GM23338 (cell line): ENCODE measurements around the gene CLSTN2. TPM values are rescaled to one million over a fixed set of nuclear protein-coding genes. Genes with fewer than 3 reads are reported as not detected.

Experiments used
- ATAC-seq: fragments of 200-7000 bp; cut with Tn5 transposase; 3 replicates; pipeline ENCODE4 v1.9.1; 2020
- DNase-seq: peaks from one replicate; pipeline ENCODE4 v3.0.0-alpha.2; 2015; ENCODE audit warnings: low spot score
- H2AFZ ChIP-seq: fragments of 200-600 bp; sonication (generic); 2 replicates; pipeline ENCODE4 v1.8.0; 2016; ENCODE audit warnings: antibody characterized with exemption, mild to moderate bottlenecking, moderate library complexity
- H3F3A ChIP-seq: fragments of 200-600 bp; sonication (generic); replicated peaks from 2 replicates; pipeline ENCODE4 v1.8.0; 2017; ENCODE audit warnings: antibody characterized with exemption, mixed run types, low read depth
- H3K27ac ChIP-seq: fragments of 200-600 bp; sonication (generic); 2 replicates; pipeline ENCODE4 v1.6.1; 2016; ENCODE audit warnings: low read depth
- H3K27me3 ChIP-seq: fragments of 200-600 bp; sonication (generic); 2 replicates; pipeline ENCODE4 v1.8.0; 2016; ENCODE audit warnings: mild to moderate bottlenecking, mixed run types, moderate library complexity; ENCODE audit not compliant: insufficient read depth
- H3K36me3 ChIP-seq: fragments of 200-600 bp; sonication (generic); 2 replicates; pipeline ENCODE4 v1.8.0; 2016; ENCODE audit warnings: mild to moderate bottlenecking; ENCODE audit not compliant: insufficient read depth
- H3K4me1 ChIP-seq: fragments of 200-600 bp; sonication (generic); 2 replicates; pipeline ENCODE4 v1.8.0; 2016; ENCODE audit warnings: mild to moderate bottlenecking, moderate library complexity; ENCODE audit not compliant: insufficient read depth
- H3K4me2 ChIP-seq: fragments of 200-600 bp; sonication (generic); 2 replicates; pipeline ENCODE4 v1.7.1; 2017; ENCODE audit warnings: mixed run types
- H3K4me3 ChIP-seq: fragments of 200-600 bp; sonication (generic); 2 replicates; pipeline ENCODE4 v1.6.1; 2016; ENCODE audit warnings: mixed run types
- H3K79me2 ChIP-seq: fragments of 200-600 bp; sonication (generic); replicated peaks from 2 replicates; pipeline ENCODE4 v1.8.0; 2017; ENCODE audit warnings: mild to moderate bottlenecking; ENCODE audit not compliant: insufficient read depth
- H3K9me2 ChIP-seq: fragments of 200-600 bp; sonication (generic); 2 replicates; pipeline ENCODE4 v1.8.0; 2017; ENCODE audit not compliant: insufficient read depth
- H4K20me1 ChIP-seq: fragments of 200-600 bp; sonication (generic); replicated peaks from 2 replicates; pipeline ENCODE4 v1.8.0; 2017; ENCODE audit warnings: mild to moderate bottlenecking; ENCODE audit not compliant: insufficient read depth
- H3K27ac Mint-ChIP-seq: 2 replicates; pipeline ENCODE4 v1.8.0; 2020; ENCODE audit warnings: inconsistent platforms, mild to moderate bottlenecking, moderate library complexity, mixed read lengths
- H3K27me3 Mint-ChIP-seq: 3 replicates; pipeline ENCODE4 v1.8.0; 2022; ENCODE audit warnings: low read depth, mild to moderate bottlenecking, moderate library complexity, mixed read lengths, inconsistent platforms; ENCODE audit not compliant: insufficient read depth, poor library complexity
- H3K36me3 Mint-ChIP-seq: 3 replicates; pipeline ENCODE4 v1.8.0; 2021; ENCODE audit warnings: low read depth, mild to moderate bottlenecking, inconsistent platforms, moderate library complexity, mixed read lengths
- H3K4me1 Mint-ChIP-seq: 3 replicates; pipeline ENCODE4 v1.8.0; 2020; ENCODE audit warnings: mild to moderate bottlenecking, inconsistent platforms, mixed read lengths
- H3K4me3 Mint-ChIP-seq: 3 replicates; pipeline ENCODE4 v1.8.0; 2021; ENCODE audit warnings: moderate library complexity, mild to moderate bottlenecking, inconsistent platforms, mixed read lengths
- H3K9me3 Mint-ChIP-seq: 3 replicates; pipeline ENCODE4 v1.8.0; 2020; ENCODE audit warnings: moderate library complexity, mild to moderate bottlenecking, inconsistent platforms, mixed read lengths
- CREB1 ChIP-seq: fragments of 250-450 bp; sonication (Bioruptor Pico); IDR thresholded peaks from 2 replicates; pipeline ENCODE4 v1.5.0; 2020; ENCODE audit warnings: low read depth, mild to moderate bottlenecking, moderate library complexity
- EZH2 ChIP-seq: fragments of 200-600 bp; sonication (generic); IDR thresholded peaks from one replicate; pipeline ENCODE4 v1.8.0; 2017; ENCODE audit warnings: antibody characterized with exemption, mild to moderate bottlenecking, low read depth; ENCODE audit not compliant: unreplicated experiment
- NANOG ChIP-seq: IDR thresholded peaks from 2 replicates; pipeline ENCODE4 v1.6.1; 2016; ENCODE audit warnings: antibody characterized with exemption, borderline replicate concordance
- POLR2AphosphoS5 ChIP-seq: IDR thresholded peaks from 2 replicates; pipeline ENCODE4 v1.6.1; 2016; ENCODE audit warnings: antibody characterized with exemption, low read depth
- STAT1 ChIP-seq: IDR thresholded peaks from one replicate; pipeline ENCODE4 v1.6.1; 2016; ENCODE audit warnings: antibody characterized with exemption; ENCODE audit not compliant: unreplicated experiment
- ZNF114 ChIP-seq: fragments of 250-450 bp; sonication (Bioruptor Pico); IDR thresholded peaks from 2 replicates; pipeline ENCODE4 v1.5.0; 2020; ENCODE audit warnings: mild to moderate bottlenecking, moderate library complexity
- polyA plus RNA-seq: library from polyadenylated mRNA; unstranded; fragments of >200 nt; fragmentation: Nextera tagmentation; extraction: Ambion mirVana; gene quantifications from 2 replicates; pipeline ENCODE4 v1.2.1, GENCODE V29; 2016
- total RNA-seq: library from RNA; depleted of rRNA; stranded (reverse); fragments of >200 nt; shearing (Covaris generic); gene quantifications from 2 replicates; pipeline ENCODE4 v1.2.3, GENCODE V29; 2014
- TF ChIP-seq, protein P1 (sequence below), 2 experiments: fragments of 200-600 bp in 1 of 2; sonication (generic) in 1 of 2; conservative IDR thresholded peaks; 2 replicates each; pipeline versions ENCODE4 v1.5.1 to v1.6.1; 2016 to 2017; ENCODE audit warnings: antibody characterized with exemption in 2 of 2, low read depth in 2 of 2, mild to moderate bottlenecking in 2 of 2, moderate library complexity in 1 of 2
- TF ChIP-seq, protein P2 (sequence below): IDR thresholded peaks from one replicate; pipeline ENCODE4 v1.6.1; 2018; ENCODE audit warnings: antibody characterized with exemption; ENCODE audit not compliant: unreplicated experiment
- TF ChIP-seq, protein P3 (sequence below): IDR thresholded peaks from 2 replicates; pipeline ENCODE4 v1.6.1; 2016; ENCODE audit warnings: antibody characterized with exemption

The CLSTN2 gene
- total and polyA plus RNA-seq, 2 experiments from 2014 or later, result 0.11 to 0.83 TPM

DNA sequence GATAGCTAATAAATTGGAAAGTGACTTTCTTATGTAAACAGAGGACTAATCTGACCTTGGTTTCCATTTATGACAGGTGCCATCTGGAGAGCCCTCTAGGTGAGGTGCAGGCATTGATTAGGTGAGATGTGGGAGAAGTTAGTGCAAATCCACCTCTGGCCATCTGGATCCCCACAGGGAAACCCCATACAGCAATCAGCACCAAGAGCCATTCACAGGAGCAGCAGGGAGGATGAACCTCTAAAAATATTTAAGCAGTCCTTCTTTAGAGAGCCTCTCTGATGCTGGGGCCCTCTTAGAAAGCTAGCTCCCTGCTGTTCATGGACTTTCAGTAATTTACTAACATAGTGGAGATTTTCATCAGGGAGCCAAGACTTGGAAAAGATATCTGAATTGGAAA is 69.3 kb downstream of the CLSTN2 start:
- Mint-ChIP-seq H3K4me3 (no peak overlapping the region), H3K36me3 (no peaks in the 10 kb centered on the region), H3K4me1 (peaks cover 9% of the 10 kb centered on the region; the same call in 2 of the 3 replicates), H3K27me3 (peaks cover 2% of the 10 kb centered on the region), H3K27ac (no peak overlapping the region), H3K9me3 (no peaks in the 10 kb centered on the region)
- Histone ChIP-seq H3K27me3 (no peaks in the 10 kb centered on the region), H3K27ac (no peak overlapping the region), H3K4me3 (no peak overlapping the region), H2AFZ (no peak overlapping the region), H3K4me2 (no peak overlapping the region), H4K20me1 (no peaks in the 10 kb centered on the region), H3K79me2 (no peaks in the 10 kb centered on the region), H3F3A (no peaks in the 10 kb centered on the region), H3K9me2 (no peaks in the 10 kb centered on the region), H3K4me1 (no peaks in the 10 kb centered on the region), H3K36me3 (no peaks in the 10 kb centered on the region)
- ATAC-seq (peak; percentile 73), DNase-seq (peak; percentile 3)
- TF ChIP-seq, protein P1, sequence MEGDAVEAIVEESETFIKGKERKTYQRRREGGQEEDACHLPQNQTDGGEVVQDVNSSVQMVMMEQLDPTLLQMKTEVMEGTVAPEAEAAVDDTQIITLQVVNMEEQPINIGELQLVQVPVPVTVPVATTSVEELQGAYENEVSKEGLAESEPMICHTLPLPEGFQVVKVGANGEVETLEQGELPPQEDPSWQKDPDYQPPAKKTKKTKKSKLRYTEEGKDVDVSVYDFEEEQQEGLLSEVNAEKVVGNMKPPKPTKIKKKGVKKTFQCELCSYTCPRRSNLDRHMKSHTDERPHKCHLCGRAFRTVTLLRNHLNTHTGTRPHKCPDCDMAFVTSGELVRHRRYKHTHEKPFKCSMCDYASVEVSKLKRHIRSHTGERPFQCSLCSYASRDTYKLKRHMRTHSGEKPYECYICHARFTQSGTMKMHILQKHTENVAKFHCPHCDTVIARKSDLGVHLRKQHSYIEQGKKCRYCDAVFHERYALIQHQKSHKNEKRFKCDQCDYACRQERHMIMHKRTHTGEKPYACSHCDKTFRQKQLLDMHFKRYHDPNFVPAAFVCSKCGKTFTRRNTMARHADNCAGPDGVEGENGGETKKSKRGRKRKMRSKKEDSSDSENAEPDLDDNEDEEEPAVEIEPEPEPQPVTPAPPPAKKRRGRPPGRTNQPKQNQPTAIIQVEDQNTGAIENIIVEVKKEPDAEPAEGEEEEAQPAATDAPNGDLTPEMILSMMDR (conservative IDR thresholded peaks at IDR 0.05; ENCODE audit: low read depth in 2 of 2), result no peak
- TF ChIP-seq STAT1 (no peak), ZNF114 (CRISPR knock-in tag) (no peak), EZH2 (no peak), NANOG (no peak), POLR2AphosphoS5 (no peak), CREB1 (CRISPR knock-in tag) (no peak)
- TF ChIP-seq, protein P2, sequence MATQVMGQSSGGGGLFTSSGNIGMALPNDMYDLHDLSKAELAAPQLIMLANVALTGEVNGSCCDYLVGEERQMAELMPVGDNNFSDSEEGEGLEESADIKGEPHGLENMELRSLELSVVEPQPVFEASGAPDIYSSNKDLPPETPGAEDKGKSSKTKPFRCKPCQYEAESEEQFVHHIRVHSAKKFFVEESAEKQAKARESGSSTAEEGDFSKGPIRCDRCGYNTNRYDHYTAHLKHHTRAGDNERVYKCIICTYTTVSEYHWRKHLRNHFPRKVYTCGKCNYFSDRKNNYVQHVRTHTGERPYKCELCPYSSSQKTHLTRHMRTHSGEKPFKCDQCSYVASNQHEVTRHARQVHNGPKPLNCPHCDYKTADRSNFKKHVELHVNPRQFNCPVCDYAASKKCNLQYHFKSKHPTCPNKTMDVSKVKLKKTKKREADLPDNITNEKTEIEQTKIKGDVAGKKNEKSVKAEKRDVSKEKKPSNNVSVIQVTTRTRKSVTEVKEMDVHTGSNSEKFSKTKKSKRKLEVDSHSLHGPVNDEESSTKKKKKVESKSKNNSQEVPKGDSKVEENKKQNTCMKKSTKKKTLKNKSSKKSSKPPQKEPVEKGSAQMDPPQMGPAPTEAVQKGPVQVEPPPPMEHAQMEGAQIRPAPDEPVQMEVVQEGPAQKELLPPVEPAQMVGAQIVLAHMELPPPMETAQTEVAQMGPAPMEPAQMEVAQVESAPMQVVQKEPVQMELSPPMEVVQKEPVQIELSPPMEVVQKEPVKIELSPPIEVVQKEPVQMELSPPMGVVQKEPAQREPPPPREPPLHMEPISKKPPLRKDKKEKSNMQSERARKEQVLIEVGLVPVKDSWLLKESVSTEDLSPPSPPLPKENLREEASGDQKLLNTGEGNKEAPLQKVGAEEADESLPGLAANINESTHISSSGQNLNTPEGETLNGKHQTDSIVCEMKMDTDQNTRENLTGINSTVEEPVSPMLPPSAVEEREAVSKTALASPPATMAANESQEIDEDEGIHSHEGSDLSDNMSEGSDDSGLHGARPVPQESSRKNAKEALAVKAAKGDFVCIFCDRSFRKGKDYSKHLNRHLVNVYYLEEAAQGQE, result no peak
- TF ChIP-seq, protein P3, sequence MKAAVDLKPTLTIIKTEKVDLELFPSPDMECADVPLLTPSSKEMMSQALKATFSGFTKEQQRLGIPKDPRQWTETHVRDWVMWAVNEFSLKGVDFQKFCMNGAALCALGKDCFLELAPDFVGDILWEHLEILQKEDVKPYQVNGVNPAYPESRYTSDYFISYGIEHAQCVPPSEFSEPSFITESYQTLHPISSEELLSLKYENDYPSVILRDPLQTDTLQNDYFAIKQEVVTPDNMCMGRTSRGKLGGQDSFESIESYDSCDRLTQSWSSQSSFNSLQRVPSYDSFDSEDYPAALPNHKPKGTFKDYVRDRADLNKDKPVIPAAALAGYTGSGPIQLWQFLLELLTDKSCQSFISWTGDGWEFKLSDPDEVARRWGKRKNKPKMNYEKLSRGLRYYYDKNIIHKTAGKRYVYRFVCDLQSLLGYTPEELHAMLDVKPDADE, result no peak

DNA sequence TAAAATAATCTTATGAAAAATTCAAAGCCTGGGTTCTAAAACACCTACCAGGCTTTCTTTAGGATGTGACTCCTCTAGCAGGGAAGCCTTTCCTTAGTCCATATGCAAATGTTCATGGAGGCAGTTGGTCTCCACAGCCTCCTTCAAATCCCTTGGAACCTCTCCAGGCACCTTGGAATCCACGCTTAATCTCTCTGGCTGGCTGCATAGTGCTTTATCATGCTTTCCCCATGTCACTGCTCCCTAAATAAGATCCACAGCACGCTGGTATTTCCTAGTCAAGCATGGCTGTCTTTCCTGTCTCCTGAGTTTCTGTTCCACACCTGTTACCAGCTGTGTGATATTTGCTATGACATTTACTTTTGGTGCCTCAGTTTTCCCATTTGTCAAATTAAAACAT is 71.3 kb downstream of the CLSTN2 start:
- Histone ChIP-seq H3K27me3 (no peaks in the 10 kb centered on the region), H3K9me2 (no peaks in the 10 kb centered on the region), H3K4me3 (no peak overlapping the region), H3K79me2 (no peaks in the 10 kb centered on the region), H3K27ac (no peak overlapping the region), H2AFZ (no peak overlapping the region), H3K4me2 (no peak overlapping the region), H3K36me3 (no peaks in the 10 kb centered on the region), H3K4me1 (no peaks in the 10 kb centered on the region), H4K20me1 (no peaks in the 10 kb centered on the region), H3F3A (no peaks in the 10 kb centered on the region)
- H3K4me1 Mint-ChIP-seq, result peaks cover 9% of the 10 kb centered on the region; the same call in 2 of the 3 replicates
- DNase-seq, result no peak
- H3K27me3 Mint-ChIP-seq, result peaks cover 2% of the 10 kb centered on the region
- H3K27ac Mint-ChIP-seq, result no peak overlapping the region
- no peaks in the 10 kb centered on the region for H3K36me3 Mint-ChIP-seq
- no peak overlapping the region for H3K4me3 Mint-ChIP-seq
- ATAC-seq, result no peak
- no peak for TF ChIP-seq CREB1 (CRISPR knock-in tag)
- TF ChIP-seq STAT1, result no peak
- TF ChIP-seq, protein P1 (conservative IDR thresholded peaks at IDR 0.05; ENCODE audit: low read depth in 2 of 2), result no peak
- no peak for TF ChIP-seq EZH2
- no peaks in the 10 kb centered on the region for H3K9me3 Mint-ChIP-seq
